Stimulated activated CD4-positive, alpha-beta T cell treated with anti-CD3 and anti-CD28 coated beads, Interleukin-4, amount 100 ng/mL, for 1 hour (primary cell): ENCODE measurements around the gene FAM53B.
A peak's percentile ranks its signal among the peaks of the same experiment; 100 is the strongest.

Experiments
- DNase-seq: peaks from one replicate; pipeline ENCODE4 v3.0.0-alpha.2; 2020

The FAM53B gene

DNA sequence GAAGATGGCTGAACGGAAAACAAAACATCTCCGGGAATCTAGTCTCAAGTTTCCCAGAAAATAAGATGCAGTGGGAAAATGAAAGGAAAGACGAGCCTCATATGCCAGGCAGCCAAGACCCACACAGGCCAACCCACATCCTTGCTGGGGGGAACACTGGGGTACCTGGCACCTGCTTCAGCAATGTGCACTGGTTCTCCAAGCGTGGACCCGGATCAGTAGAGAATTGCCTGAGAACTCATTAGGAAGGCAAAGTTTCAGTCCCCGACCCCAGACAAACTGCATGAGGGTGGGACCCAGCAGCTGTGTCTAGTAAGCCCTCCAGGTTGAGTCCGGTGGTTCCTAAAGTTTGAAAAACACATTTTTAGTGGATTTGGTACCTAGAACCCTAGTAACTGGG is 18.4 kb downstream of the FAM53B start:
- DNase-seq: no peak

DNA sequence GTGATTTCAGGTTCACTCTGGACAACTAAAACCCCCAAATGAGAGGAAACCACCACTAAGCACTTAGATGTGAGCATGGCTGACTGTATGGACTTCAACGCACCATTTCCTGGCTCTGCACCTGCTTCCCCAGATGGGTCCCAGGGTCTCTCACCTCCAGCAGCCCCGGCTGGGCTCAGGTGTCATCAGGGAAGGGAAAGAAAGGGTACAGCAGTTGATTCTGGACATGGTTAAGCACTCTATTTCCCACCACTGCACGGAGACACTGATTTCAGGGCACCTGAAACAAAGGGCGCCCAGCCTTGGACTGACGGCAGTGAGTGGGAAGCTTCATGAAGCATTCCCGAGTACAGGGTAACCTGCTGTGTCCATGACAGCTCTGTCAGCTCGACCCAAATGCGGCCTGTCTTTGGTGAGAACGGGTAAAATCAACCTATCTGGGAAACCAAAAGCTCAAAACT is 19.0 kb downstream of the FAM53B start:
- no peak for DNase-seq

DNA sequence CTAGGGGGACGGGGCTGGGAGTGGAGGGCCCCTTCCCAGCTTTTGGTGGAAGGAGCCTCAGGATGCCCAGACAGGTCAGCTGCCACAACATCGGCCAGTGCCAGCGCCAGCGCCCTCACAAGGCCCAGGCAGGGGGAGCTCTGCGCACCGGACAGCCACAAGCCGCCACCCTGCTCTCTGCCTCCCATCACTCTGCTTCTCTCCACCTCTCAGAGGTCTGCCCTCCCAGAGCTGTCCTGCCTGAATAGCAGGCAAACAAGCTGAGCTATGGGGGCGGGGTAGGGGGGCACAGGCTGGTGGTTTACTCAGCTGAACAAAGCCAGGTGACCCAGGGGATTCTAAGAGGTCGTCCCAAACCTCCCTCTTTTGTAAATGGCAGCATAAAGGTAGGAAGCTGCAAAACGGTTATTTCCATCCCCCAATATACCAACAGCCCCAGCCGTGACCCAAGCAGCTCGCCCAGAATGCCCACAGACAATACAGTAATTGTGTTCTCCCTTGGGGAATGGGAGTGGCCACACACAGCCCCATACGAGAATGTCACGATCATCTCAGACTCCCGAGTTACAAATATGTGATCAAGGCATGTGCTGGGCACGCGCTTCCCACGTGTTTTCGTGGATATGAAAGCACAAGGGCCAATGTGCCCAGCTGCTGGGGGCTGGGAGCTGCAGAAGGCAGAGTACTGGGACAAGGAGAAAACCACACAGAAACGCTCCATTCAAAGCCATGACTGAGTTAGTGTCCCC is 19.7 kb downstream of the FAM53B start:
- DNase-seq: no peak

GRCh38 chr10:124723826-124724225 is 20.4 kb downstream of the FAM53B start:
- no peak for DNase-seq

DNA sequence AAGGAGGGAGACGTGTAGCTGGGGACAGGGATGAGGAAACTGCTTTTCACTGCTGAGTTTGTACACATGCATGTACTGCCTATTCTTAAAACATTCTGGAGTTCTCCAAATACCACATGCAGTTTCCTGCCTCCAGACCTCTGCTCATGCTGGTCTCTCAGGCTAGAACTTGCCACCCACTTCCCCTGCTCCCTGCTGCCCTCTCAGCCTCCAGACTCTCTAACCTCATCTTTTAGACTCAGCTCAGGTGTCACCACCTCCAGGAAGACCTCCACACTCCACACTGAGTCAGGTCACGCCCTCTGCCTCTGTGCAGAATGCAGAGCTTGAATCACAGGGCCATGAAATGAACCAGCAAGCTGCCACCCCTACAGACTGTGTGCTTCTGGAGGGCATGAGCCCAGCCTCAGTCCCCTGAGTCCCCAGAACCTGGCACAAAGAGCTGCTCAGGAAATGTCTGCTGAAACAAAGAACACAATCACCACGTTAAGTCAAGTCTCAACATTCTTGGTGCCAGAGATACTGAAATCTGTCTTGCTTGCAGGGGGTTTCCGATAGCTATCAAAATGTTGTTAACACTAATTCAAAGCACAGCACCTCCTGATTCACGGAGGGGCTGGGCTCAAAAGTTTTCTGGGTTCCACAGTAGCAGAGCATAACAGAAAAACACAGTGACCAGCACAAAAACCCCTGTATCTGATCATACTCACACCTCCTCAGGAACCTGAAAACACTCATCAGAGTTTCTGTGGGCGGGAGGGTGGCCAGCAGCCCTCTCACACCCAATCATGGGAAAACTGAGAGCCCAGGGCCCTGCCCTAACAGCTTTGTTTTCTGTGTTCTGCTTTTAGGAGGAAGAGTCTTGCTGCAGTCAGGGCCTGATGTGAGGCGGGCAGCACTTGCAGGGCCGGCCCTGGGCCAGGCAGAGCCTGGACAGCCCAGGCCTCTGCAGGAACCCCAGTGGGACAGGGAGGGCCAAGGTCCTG is 21.1 kb downstream of the FAM53B start:
- DNase-seq: peak; percentile 53

- DNase-seq: no peak
Measured at GRCh38 chr10:124721330-124722045, 22.7 kb downstream of the FAM53B start.

DNA sequence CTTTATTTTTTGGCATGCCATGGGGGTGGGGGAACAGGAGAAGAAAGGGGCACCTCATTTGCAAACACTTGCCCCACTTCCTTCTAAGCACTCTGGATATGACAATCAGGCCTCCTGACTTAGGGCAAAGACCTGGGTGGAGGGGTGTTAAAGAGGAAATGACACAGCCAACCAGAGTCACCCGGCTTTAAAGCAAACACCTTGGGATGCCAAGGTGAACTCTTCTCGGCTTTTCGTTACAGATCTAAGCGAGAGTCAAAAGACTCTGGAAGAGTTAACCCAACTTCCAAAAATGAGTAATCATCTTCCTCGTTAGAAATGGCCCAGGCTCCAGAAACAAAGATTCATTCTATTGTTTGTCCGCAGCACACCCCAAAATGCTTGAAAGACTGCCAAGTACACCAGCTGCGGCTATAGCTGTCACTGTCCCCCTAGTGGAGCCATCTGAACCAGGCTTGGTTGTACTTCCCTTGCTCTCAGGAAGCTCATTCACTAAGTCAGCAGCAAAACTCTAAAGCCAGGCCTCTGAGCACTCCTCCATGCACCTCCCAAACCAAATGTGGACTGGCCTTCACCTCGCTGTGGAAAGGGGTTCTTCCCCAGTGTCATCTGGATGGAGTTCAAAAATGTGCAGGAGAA is 24.8 kb downstream of the FAM53B start:
- peak; percentile 62 for DNase-seq

DNA sequence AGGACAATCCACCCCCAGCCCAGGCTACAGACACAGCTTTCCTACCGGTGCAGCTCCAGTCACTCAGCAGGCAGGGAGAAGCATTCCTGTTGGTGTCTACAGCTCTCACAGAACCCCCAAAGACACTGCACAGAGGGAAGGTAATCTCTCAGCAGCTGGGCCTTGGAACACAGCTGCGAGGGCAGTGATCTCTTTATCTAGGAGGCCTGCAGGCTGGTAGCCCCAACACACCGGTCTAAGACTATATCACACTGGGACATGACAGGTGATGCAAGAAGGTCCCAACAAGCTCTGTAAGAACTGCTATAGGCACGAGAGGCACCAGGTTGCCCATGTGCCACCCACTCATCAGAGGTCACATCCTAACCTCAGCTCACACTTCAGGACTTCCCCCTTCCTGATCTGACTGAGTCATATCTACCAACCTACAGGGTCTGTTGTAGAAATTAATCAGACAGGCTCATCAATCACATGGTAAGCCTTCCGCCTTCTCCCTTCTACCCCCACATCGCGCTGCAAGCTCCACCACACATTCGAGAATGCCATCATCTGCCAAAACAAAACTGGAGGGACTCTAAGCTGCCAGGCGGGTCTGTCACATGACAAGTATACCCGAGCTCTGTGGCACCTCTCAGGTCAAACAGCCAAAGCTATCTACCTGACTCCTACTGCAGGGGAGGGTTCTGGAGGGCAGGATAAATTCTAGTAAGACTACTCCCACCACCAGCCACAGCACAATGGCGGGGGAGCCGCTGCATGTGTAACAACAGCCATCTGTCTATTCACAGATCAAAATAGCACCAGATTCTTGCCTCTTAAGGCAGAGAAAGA is 26.1 kb downstream of the FAM53B start:
- peak; percentile 72 for DNase-seq

GRCh38 chr10:124717041-124717757 is 27.0 kb downstream of the FAM53B start:
- no peak for DNase-seq

DNA sequence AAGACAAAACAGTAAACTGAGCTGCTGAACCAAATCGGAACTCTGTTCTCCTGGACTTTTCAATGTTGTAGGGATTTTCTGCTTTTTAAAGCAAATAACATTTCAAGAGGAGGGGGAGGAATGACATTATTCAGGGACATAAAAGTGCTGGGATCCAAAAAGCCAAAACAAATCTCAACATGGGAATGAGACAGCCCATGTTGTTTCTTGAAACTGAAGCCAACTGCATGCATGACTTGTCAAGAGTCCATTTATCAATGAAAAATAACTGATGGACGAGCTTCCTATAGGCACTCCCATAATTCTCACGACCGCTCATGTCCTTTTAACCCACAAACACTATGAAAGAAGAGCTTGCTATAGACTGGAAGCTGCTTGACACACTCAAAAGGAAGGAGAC is 27.8 kb downstream of the FAM53B start:
- no peak for DNase-seq

- DNase-seq: no peak
Measured at GRCh38 chr10:124715439-124715838, 28.7 kb downstream of the FAM53B start.

DNA sequence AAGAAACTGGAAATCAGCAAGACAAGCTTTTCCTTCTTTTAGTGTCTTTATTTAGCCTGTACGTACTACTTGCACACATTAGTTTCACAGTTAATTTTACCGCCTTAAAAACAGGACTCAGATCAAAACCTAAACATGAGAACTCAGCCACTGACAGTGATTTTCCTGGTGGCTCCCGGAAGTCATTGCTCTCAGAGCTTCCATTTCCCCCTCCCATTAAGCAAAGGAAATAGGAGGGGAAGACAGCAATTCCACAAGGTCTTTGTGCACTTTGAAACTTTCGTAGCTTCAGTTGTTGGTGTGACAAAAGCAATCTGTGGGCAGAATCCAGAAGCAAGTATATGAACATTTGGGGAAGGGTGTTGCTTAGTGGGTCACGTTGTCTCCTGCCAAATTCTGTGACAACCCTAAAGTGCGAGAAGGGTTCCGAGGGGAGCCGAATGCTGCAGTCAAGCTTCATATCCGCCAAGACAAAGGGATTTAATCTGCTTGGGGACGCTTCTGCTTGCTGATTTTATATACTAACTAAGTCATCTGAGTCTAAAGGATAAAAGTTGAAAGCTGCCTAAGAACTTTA is 30.4 kb downstream of the FAM53B start:
- DNase-seq: no peak

DNA sequence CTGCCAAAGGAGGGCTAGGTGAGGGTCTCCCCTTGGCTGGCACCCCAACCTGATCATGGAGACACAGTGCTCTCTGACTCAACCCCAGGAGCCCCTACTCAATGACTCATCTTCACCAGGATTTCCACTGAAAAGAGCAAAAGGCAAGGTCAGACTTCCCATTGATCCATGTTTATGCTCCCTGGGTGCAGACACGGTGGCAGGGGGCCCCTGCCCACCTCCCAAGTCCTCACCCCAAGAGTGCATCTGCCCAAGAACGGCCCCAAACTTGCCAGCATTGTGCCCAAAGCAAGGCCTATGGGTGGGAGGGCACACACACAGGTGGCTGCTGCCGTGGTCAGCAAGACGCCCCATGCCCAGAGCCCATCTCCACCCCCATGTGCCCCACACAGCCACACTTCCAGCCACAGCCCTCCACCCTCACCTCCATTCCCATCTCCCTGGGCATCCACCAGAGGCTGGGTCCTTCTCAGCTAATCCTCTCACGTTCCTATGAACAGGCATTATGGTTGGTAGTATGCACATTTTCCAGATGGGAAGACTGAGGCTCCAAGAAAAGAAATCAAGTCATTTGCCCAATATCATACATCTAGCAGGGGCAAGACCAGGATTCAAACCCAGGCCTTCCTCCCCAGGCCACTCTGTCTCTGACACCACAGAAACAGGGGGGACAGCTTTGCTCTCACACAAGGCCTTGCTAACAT is 31.3 kb downstream of the FAM53B start:
- DNase-seq: no peak

DNA sequence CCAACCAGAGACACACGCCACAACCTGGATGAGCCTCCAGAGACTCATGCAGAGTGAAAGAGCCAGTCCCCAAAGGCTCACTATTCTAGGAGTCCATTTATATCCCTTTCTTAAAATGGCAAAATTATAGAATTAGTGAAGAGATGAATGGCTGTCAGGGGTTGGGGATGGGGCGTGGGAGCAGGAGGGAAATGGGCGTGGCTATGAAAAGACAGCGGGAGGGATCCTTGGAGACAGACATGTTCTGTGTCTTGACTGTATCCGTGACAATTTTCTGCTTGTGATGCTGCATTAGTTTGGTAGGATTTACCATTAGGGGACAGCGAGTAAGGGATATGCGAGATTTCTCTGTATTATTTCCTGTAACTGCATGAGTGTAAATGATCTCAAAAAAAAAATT is 33.0 kb downstream of the FAM53B start:
- DNase-seq: no peak

GRCh38 chr10:124710266-124710881 is 33.8 kb downstream of the FAM53B start:
- no peak for DNase-seq

GRCh38 chr10:124709861-124710260 is 34.3 kb downstream of the FAM53B start:
- no peak for DNase-seq

- no peak for DNase-seq
Measured at GRCh38 chr10:124708922-124709520, 35.2 kb downstream of the FAM53B start.

- DNase-seq: no peak
Measured at GRCh38 chr10:124708246-124708779, 35.9 kb downstream of the FAM53B start.

DNA sequence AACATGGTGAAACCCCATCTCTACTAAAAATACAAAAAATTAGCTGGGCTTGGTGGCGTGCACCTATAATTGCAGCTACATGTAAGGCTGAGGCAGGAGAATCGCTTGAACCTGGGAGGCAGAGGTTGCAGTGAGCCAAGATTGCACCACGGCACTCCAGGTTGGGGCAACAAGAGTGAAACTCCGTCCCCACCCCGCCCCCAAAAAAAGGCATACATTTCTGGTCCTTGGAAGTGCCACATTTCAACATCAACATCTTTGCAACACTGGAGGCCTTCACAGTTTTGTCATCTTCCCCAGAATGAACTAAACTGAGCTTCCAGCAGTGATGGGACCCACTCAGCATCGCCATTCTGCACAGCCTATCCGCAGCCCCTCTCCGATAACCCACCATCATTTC is 36.6 kb downstream of the FAM53B start:
- DNase-seq: no peak
